Panc1 (cell line): ENCODE measurements around the gene PTPRA. TPM values are rescaled to one million over a fixed set of nuclear protein-coding genes. Genes with fewer than 3 reads are reported as not detected.

Source experiments
- ATAC-seq: fragments of 200-7000 bp; cut with Tn5 transposase; 2 replicates; pipeline ENCODE4 v1.9.1; 2020; ENCODE audit warnings: mild to moderate bottlenecking, moderate library complexity
- BruUV-seq: library from RNA; stranded (reverse); fragments of 400-500 nt; replicated peaks from 2 replicates; lab custom pipeline; 2021; lab: Mats Ljungman, UMichigan
- CTCF ChIA-PET: fragments of 300-600 bp; sonication (Branson Sonifier 250); formaldehyde crosslinking; loops from one replicate; lab custom pipeline; 2022; ENCODE audit warnings: antibody characterized with exemption; lab: Charles Lee
- POLR2A ChIA-PET: fragments of 300-600 bp; sonication (Branson Sonifier 250); formaldehyde crosslinking; loops from one replicate; lab custom pipeline; 2022; ENCODE audit warnings: antibody characterized with exemption; lab: Charles Lee
- DNase-seq: peaks from one replicate; pipeline ENCODE4 v3.0.0-alpha.2; 2010; ENCODE audit warnings: low read depth, low spot score
- H3K27ac ChIP-seq: 2 replicates; pipeline ENCODE4 v1.5.1; 2011; ENCODE audit warnings: mild to moderate bottlenecking, low read length, inconsistent platforms
- H3K27me3 ChIP-seq: fragments of 200-500 bp; sonication (Bioruptor generic); 2 replicates; pipeline ENCODE4 v1.6.0; 2014; ENCODE audit warnings: low read length, inconsistent platforms; ENCODE audit not compliant: control insufficient read depth, insufficient read depth
- H3K36me3 ChIP-seq: fragments of 200-500 bp; sonication (Bioruptor generic); 2 replicates; pipeline ENCODE4 v1.5.1; 2014; ENCODE audit warnings: inconsistent platforms, mild to moderate bottlenecking, low read length, moderate library complexity; ENCODE audit not compliant: control insufficient read depth, insufficient read depth
- H3K4me1 ChIP-seq: 2 replicates; pipeline ENCODE4 v1.5.1; 2011; ENCODE audit warnings: inconsistent platforms, mild to moderate bottlenecking, low read length, moderate library complexity; ENCODE audit not compliant: control insufficient read depth, insufficient read depth
- H3K4me3 ChIP-seq, 2 experiments: 2 replicates each; pipeline ENCODE4 v1.5.1; 2011 to 2012; ENCODE audit warnings: low read depth in 2 of 2, low read length in 2 of 2, mild to moderate bottlenecking in 2 of 2, inconsistent platforms in 1 of 2, moderate library complexity in 1 of 2
- H3K9me3 ChIP-seq: fragments of 200-500 bp; sonication (Bioruptor generic); 2 replicates; pipeline ENCODE4 v1.5.1; 2014; ENCODE audit warnings: low read depth, mild to moderate bottlenecking, inconsistent platforms, low read length, moderate library complexity; ENCODE audit not compliant: control insufficient read depth, insufficient read depth
- POLR2AphosphoS5 ChIP-seq: IDR thresholded peaks from 2 replicates; pipeline ENCODE4 v1.6.1; 2012; ENCODE audit warnings: mild to moderate bottlenecking, low read depth, low read length, moderate library complexity
- REST ChIP-seq, 2 experiments: IDR thresholded peaks; 2 replicates each; pipeline ENCODE4 v1.6.1; 2011 to 2012; ENCODE audit warnings: low read depth in 2 of 2, control low read depth in 1 of 2, low read length in 1 of 2, mild to moderate bottlenecking in 1 of 2, moderate library complexity in 1 of 2; ENCODE audit not compliant: insufficient read depth in 1 of 2
- TCF7L2 ChIP-seq: IDR thresholded peaks from 2 replicates; pipeline ENCODE4 v1.6.1; 2011; ENCODE audit warnings: mild to moderate bottlenecking, low read depth, low read length, inconsistent platforms
- in situ Hi-C: cut with HindIII; loops from 2 replicates; pipeline ENCODE4 v1.10.0; 2016; ENCODE audit warnings: low sequenced_read_pairs, low pct_unique_long_range_greater_than_20kb
- intact Hi-C: fragments of 100-400 bp; cut with micrococcal nuclease; formaldehyde crosslinking; loops from one replicate; pipeline ENCODE4 v1.10.0; 2022; ENCODE audit not compliant: unreplicated experiment
- total RNA-seq: library from RNA; stranded (reverse); gene quantifications from one replicate; pipeline ENCODE4 v1.2.1, GENCODE V29; 2021; ENCODE audit not compliant: unreplicated experiment
- TF ChIP-seq, protein P1 (sequence below): fragments of 450-650 bp; IDR thresholded peaks from 2 replicates; pipeline ENCODE4 v1.5.1; 2017; ENCODE audit warnings: mild to moderate bottlenecking

PTPRA gene
- total RNA-seq, 1 experiment from 2014 or later, result 56.6 TPM

- no peak for ATAC-seq
- DNase-seq, result no peak
- H3K4me3 ChIP-seq, result no peak overlapping the region
- in situ Hi-C loops, result no loop called here
- BruUV-seq, result no TSS peak
- ChIA-PET CTCF (no interaction called here), POLR2A (no interaction called here)
- H3K4me1 ChIP-seq, result no peaks in the 10 kb centered on the region
- no peaks in the 10 kb centered on the region for H3K27me3 ChIP-seq
- TF ChIP-seq REST (IDR thresholded peaks at IDR 0.05; ENCODE audit: insufficient read depth in 1 of 2, low read depth in 2 of 2, low read length in 1 of 2) (no peak), TCF7L2 (no peak)
- TF ChIP-seq, protein P1, sequence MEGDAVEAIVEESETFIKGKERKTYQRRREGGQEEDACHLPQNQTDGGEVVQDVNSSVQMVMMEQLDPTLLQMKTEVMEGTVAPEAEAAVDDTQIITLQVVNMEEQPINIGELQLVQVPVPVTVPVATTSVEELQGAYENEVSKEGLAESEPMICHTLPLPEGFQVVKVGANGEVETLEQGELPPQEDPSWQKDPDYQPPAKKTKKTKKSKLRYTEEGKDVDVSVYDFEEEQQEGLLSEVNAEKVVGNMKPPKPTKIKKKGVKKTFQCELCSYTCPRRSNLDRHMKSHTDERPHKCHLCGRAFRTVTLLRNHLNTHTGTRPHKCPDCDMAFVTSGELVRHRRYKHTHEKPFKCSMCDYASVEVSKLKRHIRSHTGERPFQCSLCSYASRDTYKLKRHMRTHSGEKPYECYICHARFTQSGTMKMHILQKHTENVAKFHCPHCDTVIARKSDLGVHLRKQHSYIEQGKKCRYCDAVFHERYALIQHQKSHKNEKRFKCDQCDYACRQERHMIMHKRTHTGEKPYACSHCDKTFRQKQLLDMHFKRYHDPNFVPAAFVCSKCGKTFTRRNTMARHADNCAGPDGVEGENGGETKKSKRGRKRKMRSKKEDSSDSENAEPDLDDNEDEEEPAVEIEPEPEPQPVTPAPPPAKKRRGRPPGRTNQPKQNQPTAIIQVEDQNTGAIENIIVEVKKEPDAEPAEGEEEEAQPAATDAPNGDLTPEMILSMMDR, result no peak
- H3K27ac ChIP-seq, result no peak overlapping the region
- intact Hi-C loops, result no loop called here
- H3K9me3 ChIP-seq, result no peaks in the 10 kb centered on the region
- peaks cover 9% of the 10 kb centered on the region; the same call in 1 of the 2 replicates for H3K36me3 ChIP-seq
These were observed 154.7 kb downstream of the PTPRA start for GRCh38 chr20:3027987-3028386.

GRCh38 chr20:3031524-3032147, 158.4 kb downstream of the PTPRA start:
- no peaks in the 10 kb centered on the region for H3K4me1 ChIP-seq
- no peaks in the 10 kb centered on the region for H3K9me3 ChIP-seq
- DNase-seq, result no peak
- ChIA-PET CTCF (no interaction called here), POLR2A (no interaction called here)
- no peak for ATAC-seq
- TF ChIP-seq POLR2AphosphoS5 (no peak), REST (IDR thresholded peaks at IDR 0.05; ENCODE audit: insufficient read depth in 1 of 2, low read depth in 2 of 2, low read length in 1 of 2) (no peak), TCF7L2 (no peak)
- intact Hi-C loops (no loop called here), in situ Hi-C loops (no loop called here)
- no peaks in the 10 kb centered on the region for H3K27me3 ChIP-seq
- H3K4me3 ChIP-seq, result no peak overlapping the region
- H3K27ac ChIP-seq, result no peak overlapping the region
- 0 out of 2 replicates have a peak, but pooled peaks cover 2% of the 10 kb centered on the region for H3K36me3 ChIP-seq
- BruUV-seq, result no TSS peak
